Type B pancreatic cell (in vitro differentiated cells): ENCODE data around the gene LSM2. TPM values are rescaled to one million over a fixed set of nuclear protein-coding genes. Genes with fewer than 3 reads are reported as not detected.
"Not testable (repeated sequence)": the region's sequence is repeated elsewhere in the genome, so short reads cannot be mapped to it uniquely, and the experiment has no call there.

Source experiments
- DNase-seq: peaks from one replicate; pipeline ENCODE4 v3.0.0; 2021; ENCODE audit warnings: mixed read lengths; ENCODE audit not compliant: unreplicated experiment; ENCODE audit errors: extremely low spot score
- H3K27ac Mint-ChIP-seq: 2 replicates; pipeline ENCODE4 v1.8.0; 2021; ENCODE audit warnings: mild to moderate bottlenecking, mixed read lengths
- H3K27me3 Mint-ChIP-seq: 2 replicates; pipeline ENCODE4 v1.8.0; 2021; ENCODE audit warnings: mixed read lengths
- H3K36me3 Mint-ChIP-seq: 2 replicates; pipeline ENCODE4 v1.8.0; 2021; ENCODE audit warnings: mixed read lengths
- H3K4me1 Mint-ChIP-seq: one replicate; pipeline ENCODE4 v1.8.0; 2021; ENCODE audit warnings: mixed read lengths; ENCODE audit not compliant: unreplicated experiment
- H3K4me3 Mint-ChIP-seq: 2 replicates; pipeline ENCODE4 v1.8.0; 2021; ENCODE audit warnings: mild to moderate bottlenecking, mixed read lengths
- H3K9me3 Mint-ChIP-seq: 2 replicates; pipeline ENCODE4 v1.8.0; 2021; ENCODE audit warnings: mixed read lengths
- CTCF ChIP-seq: fragments of 200-600 bp; sonication (generic); conservative IDR thresholded peaks from 2 replicates; pipeline ENCODE4 v1.5.0; 2021; ENCODE audit warnings: antibody characterized with exemption, mild to moderate bottlenecking
- total RNA-seq: library from RNA; stranded (reverse); gene quantifications from 2 replicates; pipeline ENCODE4 v1.2.1, GENCODE V29; 2021; ENCODE audit warnings: low replicate concordance

The LSM2 gene
- total RNA-seq, 1 donor from 2014 or later, result 74.5 TPM

GRCh38 chr6:31829633-31830283, 23.0 kb upstream of the LSM2 start:
- Mint-ChIP-seq H3K27ac (peak overlapping the region; percentile 88), H3K4me3 (peak overlapping the region; percentile 94)
- TF ChIP-seq CTCF, result peak; percentile 75

DNA sequence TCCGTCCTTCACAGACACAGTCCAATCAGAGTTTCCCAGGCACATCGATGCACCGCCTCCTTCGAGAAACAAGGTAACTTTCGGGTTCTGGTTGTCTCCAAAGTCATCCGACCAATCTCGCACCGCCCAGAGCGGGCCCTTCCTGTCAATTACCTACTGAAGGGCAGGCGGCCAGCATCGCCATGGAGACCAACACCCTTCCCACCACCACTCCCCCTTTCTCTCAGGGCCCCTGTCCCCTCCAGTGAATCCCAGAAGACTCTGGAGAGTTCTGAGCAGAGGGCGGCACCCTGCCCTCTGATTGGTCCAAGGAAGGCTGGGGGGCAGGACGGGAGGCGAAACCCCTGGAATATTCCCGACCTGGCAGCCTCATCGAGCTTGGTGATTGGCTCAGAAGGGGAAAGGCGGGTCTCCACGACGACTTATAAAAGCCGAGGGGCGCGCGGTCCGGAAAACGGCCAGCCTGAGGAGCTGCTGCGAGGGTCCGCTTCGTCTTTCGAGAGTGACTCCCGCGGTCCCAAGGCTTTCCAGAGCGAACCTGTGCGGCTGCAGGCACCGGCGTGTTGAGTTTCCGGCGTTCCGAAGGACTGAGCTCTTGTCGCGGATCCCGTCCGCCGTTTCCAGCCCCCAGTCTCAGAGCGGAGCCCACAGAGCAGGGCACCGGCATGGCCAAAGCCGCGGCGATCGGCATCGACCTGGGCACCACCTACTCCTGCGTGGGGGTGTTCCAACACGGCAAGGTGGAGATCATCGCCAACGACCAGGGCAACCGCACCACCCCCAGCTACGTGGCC, 20.7 kb upstream of the LSM2 start, which contains the start of gene HSPA1B:
TSS of gene HSPA1B (plus strand) at position 453 of the 794 bp plus-strand sequence. CDS start at position 666, 213 bp downstream.
- peaks cover 7% of the 10 kb centered on the region for H3K36me3 Mint-ChIP-seq
- H3K4me3 Mint-ChIP-seq, result peak within 1 kb of the TSS; percentile 91
- no peak for TF ChIP-seq CTCF
- peaks cover 45% of the 10 kb centered on the region for H3K4me1 Mint-ChIP-seq
- no peaks in the 10 kb centered on the region for H3K9me3 Mint-ChIP-seq
- peak within 1 kb of the TSS; percentile 99 for H3K27ac Mint-ChIP-seq
- peak; percentile 97 for DNase-seq
- no peaks in the 10 kb centered on the region for H3K27me3 Mint-ChIP-seq

More at GRCh38 chr6:31829633-31830283, 23.0 kb upstream of the LSM2 start:
- peaks cover 38% of the 10 kb centered on the region for H3K4me1 Mint-ChIP-seq
- no peak for DNase-seq
- H3K9me3 Mint-ChIP-seq, result no peaks in the 10 kb centered on the region
- no peaks in the 10 kb centered on the region for H3K27me3 Mint-ChIP-seq
- H3K36me3 Mint-ChIP-seq, result peaks cover 8% of the 10 kb centered on the region

DNA sequence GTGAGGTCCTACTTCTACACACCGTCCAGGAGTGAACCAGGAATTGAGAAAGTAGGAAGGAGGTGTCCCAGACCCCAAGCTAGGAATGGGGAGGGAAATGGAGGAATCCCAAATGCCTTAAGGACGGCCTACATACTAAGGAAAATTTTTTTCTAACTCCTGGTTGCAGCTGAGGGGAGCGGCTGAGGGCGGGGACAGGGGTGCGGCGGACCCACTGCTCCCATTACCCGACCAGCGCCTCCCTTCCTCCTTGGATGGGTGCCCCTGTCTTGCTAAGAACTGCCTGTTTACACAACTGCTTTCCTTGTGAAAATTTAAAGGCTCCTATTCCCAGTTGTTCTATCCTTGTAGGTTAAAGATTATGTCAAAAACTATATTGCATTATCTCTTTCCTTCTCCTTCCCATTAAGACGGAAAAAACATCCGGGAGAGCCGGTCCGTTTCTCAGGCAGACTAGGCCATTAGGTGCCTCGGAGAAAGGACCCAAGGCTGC, 20.1 kb upstream of the LSM2 start:
- Mint-ChIP-seq H3K27me3 (no peaks in the 10 kb centered on the region), H3K9me3 (no peaks in the 10 kb centered on the region), H3K4me1 (peaks cover 51% of the 10 kb centered on the region), H3K36me3 (peaks cover 7% of the 10 kb centered on the region), H3K4me3 (peak overlapping the region; percentile 91), H3K27ac (peak overlapping the region; percentile 99)
- DNase-seq, result no peak
- no peak for TF ChIP-seq CTCF

GRCh38 chr6:31825553-31825952, 18.8 kb upstream of the LSM2 start:
- Mint-ChIP-seq H3K36me3 (peaks cover 7% of the 10 kb centered on the region), H3K27ac (peak overlapping the region; percentile 99), H3K9me3 (no peaks in the 10 kb centered on the region), H3K27me3 (no peaks in the 10 kb centered on the region), H3K4me1 (peaks cover 53% of the 10 kb centered on the region), H3K4me3 (peak overlapping the region; percentile 79)
- no peak for TF ChIP-seq CTCF
- no peak for DNase-seq

- H3K9me3 Mint-ChIP-seq, H3K27me3 Mint-ChIP-seq, DNase-seq, H3K36me3 Mint-ChIP-seq: not testable (repeated sequence)
- Mint-ChIP-seq H3K4me3 (peak overlapping the region; percentile 63), H3K4me1 (peaks cover 47% of the 10 kb centered on the region), H3K27ac (peak overlapping the region; percentile 82)
Observed at GRCh38 chr6:31823592-31824196, 16.9 kb upstream of the LSM2 start.
